ENCODE measurements around the gene DAPK2.

DNA sequence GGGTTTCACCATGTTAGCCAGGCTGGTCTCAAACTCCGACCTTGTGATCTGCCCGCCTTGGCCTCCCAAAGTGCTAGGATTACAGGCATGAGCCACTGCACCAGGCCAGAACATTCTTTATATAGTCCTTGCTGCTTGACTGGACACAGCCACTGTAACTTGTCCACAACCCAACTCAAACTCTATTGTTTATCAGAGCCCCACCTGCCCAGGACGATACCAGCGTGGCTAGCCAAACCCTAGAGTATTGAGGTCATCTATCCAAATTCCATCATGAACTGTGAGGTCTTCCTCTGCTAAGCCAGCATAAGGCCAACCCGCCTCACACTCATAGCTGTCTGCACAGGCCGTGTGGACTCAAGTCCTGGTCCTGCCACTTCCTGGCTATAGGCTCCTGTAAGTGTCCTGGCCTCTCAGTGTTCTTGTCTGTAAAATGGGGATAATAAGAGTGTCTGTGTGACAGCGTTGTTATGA is 63.9 kb downstream of the DAPK2 start:
- TF ChIP-seq POLR2A (IDR thresholded peaks at IDR 0.05; ENCODE audit: low read depth, low read length) = no peak
- TF ChIP-seq POLR2AphosphoS5 (IDR thresholded peaks at IDR 0.05; ENCODE audit: low read depth, low read length) = no peak
- TF ChIP-seq TAF1 (IDR thresholded peaks at IDR 0.05; ENCODE audit: low read depth, low read length) = no peak
- no peak for TF ChIP-seq SPI1 (IDR thresholded peaks at IDR 0.05; ENCODE audit: low read depth, low read length)
- TF ChIP-seq PAX5 (IDR thresholded peaks at IDR 0.05; ENCODE audit: insufficient read depth, low read length, severe bottlenecking) = no peak
- TF ChIP-seq POU2F2 (IDR thresholded peaks at IDR 0.05; ENCODE audit: low read depth, low read length) = no peak
